Lower lobe of right lung (tissue), 2 donors: ENCODE results near the gene GATAD1. TPM values are rescaled to one million over a fixed set of nuclear protein-coding genes. Genes with fewer than 3 reads are reported as not detected.

Experiments used
- ATAC-seq, 2 donors: fragments of 200-7000 bp; cut with Tn5 transposase; one replicate each; pipeline ENCODE4 v1.9.1; 2020 to 2022; ENCODE audit warnings: mild to moderate bottlenecking in 2 of 2, moderate library complexity in 2 of 2
- DNase-seq: peaks from one replicate; pipeline ENCODE4 v3.0.0-alpha.2; 2020
- H3K27ac ChIP-seq: fragments of 200-600 bp; one replicate; pipeline ENCODE4 v1.8.0; 2022
- H3K27me3 ChIP-seq: fragments of 200-600 bp; one replicate; pipeline ENCODE4 v1.8.0; 2022; ENCODE audit warnings: low read depth
- H3K36me3 ChIP-seq: fragments of 200-600 bp; one replicate; pipeline ENCODE4 v1.8.0; 2022; ENCODE audit warnings: mild to moderate bottlenecking
- H3K4me1 ChIP-seq: fragments of 200-600 bp; one replicate; pipeline ENCODE4 v1.8.0; 2022
- H3K4me3 ChIP-seq: fragments of 200-600 bp; one replicate; pipeline ENCODE4 v1.8.0; 2022; ENCODE audit warnings: mild to moderate bottlenecking
- H3K9me3 ChIP-seq: fragments of 200-600 bp; one replicate; pipeline ENCODE4 v1.8.0; 2022
- intact Hi-C: fragments of 100-400 bp; cut with DNase I; formaldehyde crosslinking; loops from one replicate; pipeline ENCODE4 v1.11.0; 2022
- total RNA-seq: library from RNA; stranded (reverse); fragmentation: NEBNext Ultra II Directional; extraction: Animal tissue kit (Norgen Biotek cat#: 25700); gene quantifications from one replicate; pipeline ENCODE4 v1.2.1, GENCODE V29; 2021
- TF ChIP-seq, protein P1 (sequence below): fragments of 200-600 bp; IDR thresholded peaks from one replicate; pipeline ENCODE4 v1.8.0; 2022; ENCODE audit warnings: antibody characterized with exemption, mild to moderate bottlenecking
- donor health status: DM: no; HTN: yes; CAD: no; lungs with severe emphysema.

GATAD1 gene
- total RNA-seq, 1 donor from 2014 or later: 39.9 TPM

DNA sequence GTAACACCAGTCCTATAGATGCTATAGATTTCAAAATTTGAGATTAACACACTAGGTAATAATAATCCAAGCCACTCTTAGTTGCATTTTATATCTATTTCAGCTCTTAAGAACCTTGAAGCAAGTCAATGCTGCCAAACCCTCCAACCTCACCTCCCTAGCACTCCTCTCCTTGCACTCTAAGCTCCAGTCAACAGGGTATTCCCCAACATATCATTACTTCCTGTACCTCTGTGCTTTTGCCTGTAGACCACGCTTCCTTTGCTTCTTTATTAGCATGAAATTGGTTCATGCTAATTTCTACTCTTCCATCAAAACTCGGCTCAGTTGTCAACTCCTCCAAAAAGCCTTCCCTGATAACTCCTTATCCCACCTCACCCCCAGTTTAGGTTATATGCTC lies 56.5 kb downstream of the GATAD1 start:
- H3K27ac ChIP-seq: no peak overlapping the region
- ATAC-seq (no peak), DNase-seq (no peak)
- no peaks in the 10 kb centered on the region for H3K4me1 ChIP-seq
- peaks cover 93% of the 10 kb centered on the region for H3K36me3 ChIP-seq
- H3K4me3 ChIP-seq: no peak overlapping the region
- no peaks in the 10 kb centered on the region for H3K27me3 ChIP-seq
- TF ChIP-seq, protein P1, sequence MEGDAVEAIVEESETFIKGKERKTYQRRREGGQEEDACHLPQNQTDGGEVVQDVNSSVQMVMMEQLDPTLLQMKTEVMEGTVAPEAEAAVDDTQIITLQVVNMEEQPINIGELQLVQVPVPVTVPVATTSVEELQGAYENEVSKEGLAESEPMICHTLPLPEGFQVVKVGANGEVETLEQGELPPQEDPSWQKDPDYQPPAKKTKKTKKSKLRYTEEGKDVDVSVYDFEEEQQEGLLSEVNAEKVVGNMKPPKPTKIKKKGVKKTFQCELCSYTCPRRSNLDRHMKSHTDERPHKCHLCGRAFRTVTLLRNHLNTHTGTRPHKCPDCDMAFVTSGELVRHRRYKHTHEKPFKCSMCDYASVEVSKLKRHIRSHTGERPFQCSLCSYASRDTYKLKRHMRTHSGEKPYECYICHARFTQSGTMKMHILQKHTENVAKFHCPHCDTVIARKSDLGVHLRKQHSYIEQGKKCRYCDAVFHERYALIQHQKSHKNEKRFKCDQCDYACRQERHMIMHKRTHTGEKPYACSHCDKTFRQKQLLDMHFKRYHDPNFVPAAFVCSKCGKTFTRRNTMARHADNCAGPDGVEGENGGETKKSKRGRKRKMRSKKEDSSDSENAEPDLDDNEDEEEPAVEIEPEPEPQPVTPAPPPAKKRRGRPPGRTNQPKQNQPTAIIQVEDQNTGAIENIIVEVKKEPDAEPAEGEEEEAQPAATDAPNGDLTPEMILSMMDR: no peak
- intact Hi-C loops: no loop called here
- no peaks in the 10 kb centered on the region for H3K9me3 ChIP-seq

DNA sequence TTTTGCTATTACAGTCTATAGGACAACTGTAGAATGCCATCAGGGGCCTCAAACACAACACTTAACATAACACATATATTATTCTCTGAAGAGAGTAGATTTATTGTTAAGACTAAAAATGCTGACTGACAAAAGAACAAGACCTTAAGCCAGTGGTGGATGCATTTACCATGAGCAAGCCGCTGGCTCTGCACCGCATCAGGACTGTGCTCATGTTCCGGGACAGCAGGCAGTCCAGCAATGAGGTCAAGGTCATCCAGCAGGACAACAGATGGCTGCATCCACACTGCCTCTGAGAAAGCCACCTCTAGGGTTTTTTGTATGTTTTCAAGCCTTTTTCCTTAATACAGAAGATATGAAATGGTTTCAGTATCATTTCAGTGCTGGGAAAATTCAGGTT lies 57.3 kb downstream of the GATAD1 start:
- ATAC-seq: no peak
- TF ChIP-seq, protein P1: no peak
- peaks cover 91% of the 10 kb centered on the region for H3K36me3 ChIP-seq
- no peak for DNase-seq
- H3K27me3 ChIP-seq: no peaks in the 10 kb centered on the region
- no peak overlapping the region for H3K27ac ChIP-seq
- intact Hi-C loops: no loop called here
- no peak overlapping the region for H3K4me3 ChIP-seq
- no peaks in the 10 kb centered on the region for H3K9me3 ChIP-seq
- H3K4me1 ChIP-seq: no peaks in the 10 kb centered on the region

DNA sequence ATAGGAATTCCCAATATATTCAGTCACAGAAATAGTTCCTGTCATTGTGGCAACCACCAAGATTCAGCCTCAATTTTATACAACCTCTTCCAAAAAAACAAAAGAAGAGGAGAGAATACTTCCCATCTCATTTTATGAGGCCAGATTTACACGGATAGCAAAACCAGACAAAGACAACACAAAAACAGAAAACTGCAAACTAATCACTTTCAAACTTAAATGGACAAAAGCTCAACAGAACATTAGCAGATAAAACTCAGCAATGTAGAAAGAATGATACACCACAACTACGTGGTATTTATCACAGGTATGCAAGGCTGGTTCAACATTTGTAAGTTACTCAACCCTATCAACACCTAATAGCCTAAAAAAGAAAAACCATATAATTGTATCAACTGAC lies 59.1 kb downstream of the GATAD1 start:
- ATAC-seq (no peak), DNase-seq (no peak)
- Histone ChIP-seq H3K9me3 (no peaks in the 10 kb centered on the region), H3K27ac (no peak overlapping the region), H3K27me3 (no peaks in the 10 kb centered on the region), H3K36me3 (peaks cover 88% of the 10 kb centered on the region), H3K4me3 (no peak overlapping the region), H3K4me1 (no peaks in the 10 kb centered on the region)
- intact Hi-C loops: no loop called here
- TF ChIP-seq, protein P1: no peak

DNA sequence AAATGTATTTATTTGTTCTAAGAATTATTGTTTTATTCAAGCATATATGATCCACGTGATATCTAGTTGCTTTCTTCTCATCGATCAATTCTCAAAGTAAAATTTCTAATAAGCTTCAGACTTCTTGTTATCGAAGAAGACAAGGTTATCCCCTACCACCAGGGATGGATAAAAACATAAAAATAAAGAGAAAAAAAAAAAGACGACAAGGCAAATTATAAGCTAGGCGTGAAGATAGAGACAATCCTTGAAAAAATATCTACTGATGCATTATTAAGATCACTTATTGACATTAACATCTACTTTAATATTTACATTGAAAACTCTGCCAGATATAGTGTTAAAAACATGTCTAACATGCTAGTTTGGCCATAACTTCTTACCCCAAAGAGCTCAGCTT lies 61.7 kb downstream of the GATAD1 start:
- Histone ChIP-seq H3K4me3 (no peak overlapping the region), H3K9me3 (no peaks in the 10 kb centered on the region), H3K27me3 (no peaks in the 10 kb centered on the region), H3K4me1 (no peaks in the 10 kb centered on the region), H3K36me3 (peaks cover 76% of the 10 kb centered on the region), H3K27ac (no peak overlapping the region)
- intact Hi-C loops: no loop called here
- TF ChIP-seq, protein P1: no peak
- DNase-seq: no peak
- ATAC-seq: no peak

Other genes with a start within 250 kb of the GATAD1 start
- gene KRIT1, start 201.6 kb upstream of the GATAD1 start, total RNA-seq: 49.0 TPM
- gene ANKIB1, start 201.5 kb upstream of the GATAD1 start, total RNA-seq: 48.0 TPM
- gene ERVW-1, start 30.5 kb downstream of the GATAD1 start, total RNA-seq: not detected
- gene PEX1, start 81.0 kb downstream of the GATAD1 start, total RNA-seq: 12.4 TPM
- gene RBM48, start 81.3 kb downstream of the GATAD1 start, total RNA-seq: 16.5 TPM
- gene FAM133B, start 142.9 kb downstream of the GATAD1 start, total RNA-seq: 22.8 TPM